BE2C (cell line): ENCODE results near the gene AGAP1.

Source experiments
- DNase-seq: peaks from one replicate; pipeline ENCODE4 v3.0.0-alpha.2; 2020
- H3K27me3 ChIP-seq: fragments of 250-450 bp; sonication (Bioruptor Pico); 2 replicates; pipeline ENCODE4 v1.5.1; 2020; ENCODE audit warnings: mild to moderate bottlenecking
- H3K36me3 ChIP-seq: fragments of 250-450 bp; sonication (Bioruptor Pico); 2 replicates; pipeline ENCODE4 v1.5.1; 2020; ENCODE audit warnings: mild to moderate bottlenecking
- H3K4me1 ChIP-seq: fragments of 250-450 bp; sonication (Bioruptor Pico); 2 replicates; pipeline ENCODE4 v1.5.1; 2020
- H3K4me3 ChIP-seq: 2 replicates; pipeline ENCODE4 v1.5.1; 2011; ENCODE audit warnings: low read depth, low read length
- H3K9me3 ChIP-seq: fragments of 250-450 bp; sonication (Bioruptor Pico); 2 replicates; pipeline ENCODE4 v1.5.1; 2020
- TF ChIP-seq, protein P1 (sequence below): IDR thresholded peaks from 2 replicates; pipeline ENCODE4 v1.5.1; 2012; ENCODE audit warnings: mild to moderate bottlenecking, low read depth, low read length

The AGAP1 gene

GRCh38 chr2:235658351-235659174, 164.7 kb downstream of the AGAP1 start:
- H3K36me3 ChIP-seq: no peaks in the 10 kb centered on the region
- no peaks in the 10 kb centered on the region for H3K4me1 ChIP-seq
- no peaks in the 10 kb centered on the region for H3K27me3 ChIP-seq
- no peak overlapping the region for H3K4me3 ChIP-seq
- TF ChIP-seq, protein P1, sequence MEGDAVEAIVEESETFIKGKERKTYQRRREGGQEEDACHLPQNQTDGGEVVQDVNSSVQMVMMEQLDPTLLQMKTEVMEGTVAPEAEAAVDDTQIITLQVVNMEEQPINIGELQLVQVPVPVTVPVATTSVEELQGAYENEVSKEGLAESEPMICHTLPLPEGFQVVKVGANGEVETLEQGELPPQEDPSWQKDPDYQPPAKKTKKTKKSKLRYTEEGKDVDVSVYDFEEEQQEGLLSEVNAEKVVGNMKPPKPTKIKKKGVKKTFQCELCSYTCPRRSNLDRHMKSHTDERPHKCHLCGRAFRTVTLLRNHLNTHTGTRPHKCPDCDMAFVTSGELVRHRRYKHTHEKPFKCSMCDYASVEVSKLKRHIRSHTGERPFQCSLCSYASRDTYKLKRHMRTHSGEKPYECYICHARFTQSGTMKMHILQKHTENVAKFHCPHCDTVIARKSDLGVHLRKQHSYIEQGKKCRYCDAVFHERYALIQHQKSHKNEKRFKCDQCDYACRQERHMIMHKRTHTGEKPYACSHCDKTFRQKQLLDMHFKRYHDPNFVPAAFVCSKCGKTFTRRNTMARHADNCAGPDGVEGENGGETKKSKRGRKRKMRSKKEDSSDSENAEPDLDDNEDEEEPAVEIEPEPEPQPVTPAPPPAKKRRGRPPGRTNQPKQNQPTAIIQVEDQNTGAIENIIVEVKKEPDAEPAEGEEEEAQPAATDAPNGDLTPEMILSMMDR: no peak
- DNase-seq: no peak
- no peaks in the 10 kb centered on the region for H3K9me3 ChIP-seq

- Histone ChIP-seq H3K4me3 (no peak overlapping the region), H3K36me3 (no peaks in the 10 kb centered on the region), H3K9me3 (no peaks in the 10 kb centered on the region), H3K4me1 (no peaks in the 10 kb centered on the region), H3K27me3 (no peaks in the 10 kb centered on the region)
- DNase-seq: no peak
- TF ChIP-seq, protein P1: no peak
These were observed 166.0 kb downstream of the AGAP1 start for GRCh38 chr2:235659767-235660322.

GRCh38 chr2:235660484-235661082, 166.7 kb downstream of the AGAP1 start:
- Histone ChIP-seq H3K4me3 (no peak overlapping the region), H3K9me3 (no peaks in the 10 kb centered on the region), H3K36me3 (no peaks in the 10 kb centered on the region), H3K4me1 (peaks cover 5% of the 10 kb centered on the region), H3K27me3 (no peaks in the 10 kb centered on the region)
- no peak for DNase-seq
- TF ChIP-seq, protein P1: no peak

DNA sequence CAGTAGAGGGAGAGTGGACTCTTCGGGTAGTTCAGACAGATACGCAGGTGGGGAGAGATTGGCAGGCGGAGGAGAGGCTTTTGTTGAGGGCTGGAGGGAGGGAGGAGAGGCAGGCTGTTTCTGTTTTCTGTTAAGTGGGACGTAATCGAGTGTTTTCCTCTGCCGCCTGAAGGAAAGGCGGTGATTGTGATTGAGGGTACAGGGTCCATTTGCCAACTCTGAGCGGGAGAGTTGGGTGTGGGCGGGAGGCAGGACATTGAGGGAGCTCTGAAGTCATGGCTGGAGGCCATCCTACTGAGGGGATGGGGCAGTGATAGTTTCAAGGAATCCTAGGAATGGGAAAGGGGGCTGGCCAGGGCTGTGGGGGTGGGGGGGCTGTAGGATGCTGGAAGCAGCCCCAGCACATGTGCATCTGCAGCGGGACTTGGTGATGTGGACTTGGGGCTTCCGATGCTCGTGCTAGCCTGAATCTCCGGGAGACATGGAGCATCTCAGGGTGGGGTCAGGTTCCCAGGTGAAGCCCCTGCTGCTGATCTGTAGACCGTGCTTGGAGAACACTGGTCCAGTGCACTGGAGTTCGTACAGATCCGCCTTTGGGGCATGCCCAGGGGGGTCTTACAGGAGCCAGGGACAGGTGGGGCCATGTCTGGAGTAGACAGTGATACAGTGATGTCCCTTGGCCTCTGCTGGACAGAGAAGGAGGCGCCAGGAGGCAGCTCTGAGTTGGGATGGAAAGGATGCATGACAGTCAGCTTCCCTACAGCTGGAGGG, 167.5 kb downstream of the AGAP1 start:
- TF ChIP-seq, protein P1: no peak
- no peaks in the 10 kb centered on the region for H3K36me3 ChIP-seq
- DNase-seq: no peak
- H3K27me3 ChIP-seq: no peaks in the 10 kb centered on the region
- H3K9me3 ChIP-seq: no peaks in the 10 kb centered on the region
- peaks cover 9% of the 10 kb centered on the region for H3K4me1 ChIP-seq
- no peak overlapping the region for H3K4me3 ChIP-seq

DNA sequence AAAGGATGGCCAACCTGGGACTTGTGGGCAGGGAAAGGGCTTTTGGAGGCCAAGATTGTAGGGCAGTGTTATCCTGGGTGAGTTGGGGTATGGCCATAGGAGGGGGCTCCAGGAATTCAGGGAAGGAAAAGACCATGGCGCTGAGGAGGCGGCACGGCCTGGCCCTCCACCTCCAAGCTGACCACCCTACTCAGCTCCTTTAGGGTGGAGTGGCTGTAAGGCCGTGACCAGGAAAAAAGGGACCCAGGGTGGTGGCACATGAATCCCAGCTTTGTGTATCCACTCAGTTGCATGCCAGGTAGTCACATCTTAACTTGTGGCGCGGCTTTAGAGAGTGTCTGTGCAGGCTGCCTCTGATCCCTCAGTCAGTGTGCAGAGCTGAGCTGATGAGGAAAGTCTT, 168.1 kb downstream of the AGAP1 start:
- DNase-seq: no peak
- TF ChIP-seq, protein P1: no peak
- H3K4me1 ChIP-seq: peaks cover 9% of the 10 kb centered on the region
- no peaks in the 10 kb centered on the region for H3K36me3 ChIP-seq
- no peaks in the 10 kb centered on the region for H3K9me3 ChIP-seq
- no peaks in the 10 kb centered on the region for H3K27me3 ChIP-seq
- no peak overlapping the region for H3K4me3 ChIP-seq
